ENCODE measurements around the gene DMAC2.
"Not testable (repeated sequence)": the region's sequence is repeated elsewhere in the genome, so short reads cannot be mapped to it uniquely, and the experiment has no call there.

The DMAC2 gene

GRCh38 chr19:41402010-41402409, 37.7 kb downstream of the DMAC2 start:
- DNase-seq (ENCODE audit: extremely low read depth in 1 of 2, low read depth in 1 of 2), result no peak

- DNase-seq (ENCODE audit: extremely low read depth in 1 of 2, low read depth in 1 of 2), result no peak
Measured at GRCh38 chr19:41401483-41401882, 38.2 kb downstream of the DMAC2 start.

- DNase-seq (ENCODE audit: extremely low read depth in 1 of 2, low read depth in 1 of 2), result no peak
Measured at GRCh38 chr19:41399525-41399924, 40.2 kb downstream of the DMAC2 start.

GRCh38 chr19:41399091-41399490, 40.6 kb downstream of the DMAC2 start:
- no peak for DNase-seq (ENCODE audit: extremely low read depth in 1 of 2, low read depth in 1 of 2)

GRCh38 chr19:41398598-41398997, 41.1 kb downstream of the DMAC2 start:
- DNase-seq (ENCODE audit: extremely low read depth in 1 of 2, low read depth in 1 of 2), result no peak

- no peak for DNase-seq (ENCODE audit: extremely low read depth in 1 of 2, low read depth in 1 of 2)
Measured at GRCh38 chr19:41398050-41398418, 41.7 kb downstream of the DMAC2 start.

- peak; percentile 98 to 99 for DNase-seq (ENCODE audit: extremely low read depth in 1 of 2, low read depth in 1 of 2)
Measured at GRCh38 chr19:41397086-41398049, 42.3 kb downstream of the DMAC2 start, which contains the start of the genes BCKDHA and EXOSC5. Gene BCKDHA (plus strand): TSS chr19:41397818. CDS start chr19:41397828, 10 bp downstream. Gene EXOSC5 (minus strand): TSS chr19:41397359. CDS start chr19:41397328, 31 bp downstream.

GRCh38 chr19:41395355-41395754, 44.4 kb downstream of the DMAC2 start:
- DNase-seq (ENCODE audit: extremely low read depth in 1 of 2, low read depth in 1 of 2), result no peak

GRCh38 chr19:41392775-41393174, 46.9 kb downstream of the DMAC2 start:
- DNase-seq (ENCODE audit: extremely low read depth in 1 of 2, low read depth in 1 of 2), result no peak

GRCh38 chr19:41391618-41392017, 48.1 kb downstream of the DMAC2 start:
- DNase-seq (ENCODE audit: extremely low read depth in 1 of 2, low read depth in 1 of 2), result no peak

GRCh38 chr19:41386442-41386841, 53.3 kb downstream of the DMAC2 start:
- DNase-seq (ENCODE audit: extremely low read depth in 1 of 2, low read depth in 1 of 2), result no peak

- DNase-seq (ENCODE audit: extremely low read depth in 1 of 2, low read depth in 1 of 2), result no peak
Measured at GRCh38 chr19:41384351-41384750, 55.4 kb downstream of the DMAC2 start.

- not testable (repeated sequence) for DNase-seq (ENCODE audit: extremely low read depth in 1 of 2, low read depth in 1 of 2)
Measured at GRCh38 chr19:41381536-41381935, 58.2 kb downstream of the DMAC2 start.

All from stimulated activated CD8-positive, alpha-beta memory T cell treated with anti-CD3 and anti-CD28 coated beads, Interleukin-7, amount 100 ng/mL, for 48 hours (primary cell).